Measurements from ENCODE around the gene SGMS1. TPM values are rescaled to one million over a fixed set of nuclear protein-coding genes. Genes with fewer than 3 reads are reported as not detected.

The SGMS1 gene
- total and polyA plus RNA-seq, 3 donors from 2014 or later, result 30.6 to 90.9 (median 63.2) TPM

DNA sequence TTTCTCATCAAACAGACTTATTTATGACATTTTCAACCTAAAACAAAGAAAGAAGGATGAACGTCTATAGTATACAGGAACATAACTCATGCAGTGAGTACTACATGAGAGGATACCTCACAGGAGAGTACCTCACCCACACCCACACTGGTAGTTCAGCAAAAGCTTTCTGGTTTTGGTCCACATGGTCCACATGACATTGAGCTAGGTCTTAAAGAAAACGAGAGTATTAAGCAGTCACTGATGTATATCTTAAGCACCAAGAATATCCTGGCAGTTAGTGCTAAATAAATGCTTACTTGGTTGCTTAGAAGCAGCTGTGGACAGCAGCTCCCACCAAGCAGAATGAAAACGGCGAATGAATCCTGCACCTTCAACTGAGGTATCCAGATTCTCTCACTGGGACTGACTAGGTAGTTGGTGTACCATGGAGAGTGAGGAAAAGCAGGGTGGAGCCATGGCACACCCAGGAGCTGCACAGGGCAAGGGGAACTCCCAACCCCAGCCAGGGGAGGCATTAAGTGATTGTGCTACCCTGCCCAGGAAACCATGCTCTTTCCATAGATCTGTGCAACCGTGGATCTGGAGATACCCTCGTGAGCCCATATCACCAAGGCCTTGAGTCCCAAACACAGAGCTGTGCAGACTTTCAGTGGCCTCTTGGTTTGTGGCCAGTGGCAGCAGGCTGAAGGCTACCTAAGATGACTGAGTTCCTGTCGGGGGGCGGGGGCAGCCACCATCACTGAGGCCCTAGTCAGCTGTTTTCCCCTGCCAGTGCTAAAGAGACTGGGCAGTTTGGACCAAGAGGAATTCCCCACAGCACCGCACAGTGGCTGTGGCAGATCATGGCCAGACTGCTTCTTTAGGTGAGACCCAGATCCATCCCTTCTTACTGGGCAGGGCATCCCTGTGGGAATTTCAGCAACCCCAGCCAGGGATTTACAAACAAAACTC lies 143.4 kb downstream of the SGMS1 start:
- TF ChIP-seq POLR2A (IDR thresholded peaks at IDR 0.05), result no peak
- TF ChIP-seq, protein P1, sequence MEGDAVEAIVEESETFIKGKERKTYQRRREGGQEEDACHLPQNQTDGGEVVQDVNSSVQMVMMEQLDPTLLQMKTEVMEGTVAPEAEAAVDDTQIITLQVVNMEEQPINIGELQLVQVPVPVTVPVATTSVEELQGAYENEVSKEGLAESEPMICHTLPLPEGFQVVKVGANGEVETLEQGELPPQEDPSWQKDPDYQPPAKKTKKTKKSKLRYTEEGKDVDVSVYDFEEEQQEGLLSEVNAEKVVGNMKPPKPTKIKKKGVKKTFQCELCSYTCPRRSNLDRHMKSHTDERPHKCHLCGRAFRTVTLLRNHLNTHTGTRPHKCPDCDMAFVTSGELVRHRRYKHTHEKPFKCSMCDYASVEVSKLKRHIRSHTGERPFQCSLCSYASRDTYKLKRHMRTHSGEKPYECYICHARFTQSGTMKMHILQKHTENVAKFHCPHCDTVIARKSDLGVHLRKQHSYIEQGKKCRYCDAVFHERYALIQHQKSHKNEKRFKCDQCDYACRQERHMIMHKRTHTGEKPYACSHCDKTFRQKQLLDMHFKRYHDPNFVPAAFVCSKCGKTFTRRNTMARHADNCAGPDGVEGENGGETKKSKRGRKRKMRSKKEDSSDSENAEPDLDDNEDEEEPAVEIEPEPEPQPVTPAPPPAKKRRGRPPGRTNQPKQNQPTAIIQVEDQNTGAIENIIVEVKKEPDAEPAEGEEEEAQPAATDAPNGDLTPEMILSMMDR (IDR thresholded peaks at IDR 0.05), result no peak
- H3K4me3 ChIP-seq, result no peak overlapping the region
- H3K27me3 ChIP-seq, result no peaks in the 10 kb centered on the region
- no peak for DNase-seq
- H3K4me1 ChIP-seq, result no peaks in the 10 kb centered on the region
- no peak overlapping the region for H3K27ac ChIP-seq
- no peaks in the 10 kb centered on the region for H3K36me3 ChIP-seq (ENCODE audit: low read depth, missing control alignments)
- intact Hi-C loops (cut with DNase I; ENCODE audit: low total_unique reads), result no loop called here
- no peaks in the 10 kb centered on the region for H3K9me3 ChIP-seq
- WGBS, 2 donors, result 89 to 91% methylated on average over 9 of the region's 9 CpGs

DNA sequence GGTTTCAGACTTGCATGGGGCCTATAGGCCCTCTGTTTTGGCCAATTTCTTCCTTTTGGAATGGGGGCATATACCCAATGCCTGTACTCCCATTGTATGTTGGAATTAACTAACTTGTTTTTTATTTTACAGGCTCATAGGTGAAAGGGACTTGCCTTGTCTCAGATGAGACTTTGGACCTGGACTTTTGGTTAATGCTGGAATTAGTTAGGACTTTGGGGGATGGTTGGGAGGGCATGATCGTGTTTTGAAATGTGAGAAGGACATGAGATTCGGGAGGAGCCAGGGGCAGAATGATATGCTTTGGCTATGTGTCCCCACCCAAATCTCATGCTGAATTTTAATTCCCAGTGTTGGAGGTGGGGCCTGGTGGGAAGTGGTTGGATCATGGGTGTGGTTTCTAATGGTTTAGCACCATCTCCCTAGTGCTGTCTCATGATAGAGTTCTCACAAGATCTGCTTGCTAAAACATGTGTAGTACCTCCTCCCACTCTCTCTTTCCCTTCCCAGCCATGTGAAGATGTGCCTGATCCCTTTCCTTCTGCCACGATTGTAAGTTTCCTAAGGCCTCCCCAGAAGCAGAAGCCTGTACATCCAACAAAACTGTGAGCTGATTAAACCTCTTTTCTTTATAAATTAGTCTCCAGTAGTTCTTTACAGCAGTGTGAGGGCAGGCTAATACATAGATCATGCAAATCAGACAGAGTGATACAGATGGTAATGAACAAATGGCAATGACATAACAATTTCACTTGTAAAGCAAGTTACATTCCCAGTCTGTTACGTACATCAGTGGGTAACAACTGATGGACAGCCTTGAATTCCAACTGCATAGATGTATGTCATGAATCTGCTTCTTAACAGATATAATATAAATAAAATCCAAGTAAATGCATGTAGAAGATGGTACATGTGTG lies 146.2 kb downstream of the SGMS1 start:
- intact Hi-C loops (cut with DNase I; ENCODE audit: low total_unique reads), result no loop called here
- Histone ChIP-seq H3K27me3 (no peaks in the 10 kb centered on the region), H3K27ac (no peak overlapping the region), H3K9me3 (no peaks in the 10 kb centered on the region), H3K4me3 (no peak overlapping the region), H3K4me1 (no peaks in the 10 kb centered on the region), H3K36me3 (ENCODE audit: low read depth, missing control alignments) (no peaks in the 10 kb centered on the region)
- no peak for TF ChIP-seq POLR2A (IDR thresholded peaks at IDR 0.05)
- no peak for DNase-seq
- WGBS, 2 donors, result 83 to 96% methylated on average over 4 of the region's 4 CpGs

DNA sequence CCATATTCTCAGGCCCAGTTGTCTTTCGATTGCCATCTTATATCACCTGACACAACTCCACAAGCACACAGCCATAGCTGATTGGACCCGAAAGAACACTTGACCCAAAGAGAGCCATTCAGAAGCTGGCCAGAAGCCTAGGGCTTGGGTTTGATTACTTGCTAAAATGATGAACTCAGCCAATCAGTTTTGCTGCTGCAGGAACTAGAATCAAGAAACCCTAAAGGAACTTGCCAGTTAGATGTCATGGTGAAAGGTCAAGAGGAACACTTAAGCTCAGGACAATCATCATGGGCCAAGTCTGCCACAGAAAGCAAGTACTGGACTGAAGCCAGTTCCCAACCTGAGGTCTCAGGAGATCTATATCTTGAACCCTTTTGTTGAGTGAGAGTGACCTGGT lies 150.0 kb downstream of the SGMS1 start:
- Histone ChIP-seq H3K36me3 (ENCODE audit: low read depth, missing control alignments) (no peaks in the 10 kb centered on the region), H3K4me3 (no peak overlapping the region), H3K27me3 (no peaks in the 10 kb centered on the region), H3K27ac (no peak overlapping the region), H3K4me1 (no peaks in the 10 kb centered on the region), H3K9me3 (no peaks in the 10 kb centered on the region)
- 90 to 96% methylated on average over 2 of the region's 2 CpGs for WGBS, 2 donors
- no peak for DNase-seq
- TF ChIP-seq, protein P1 (IDR thresholded peaks at IDR 0.05), result no peak
- TF ChIP-seq POLR2A (IDR thresholded peaks at IDR 0.05), result no peak
- intact Hi-C loops (cut with DNase I; ENCODE audit: low total_unique reads), result no loop called here

DNA sequence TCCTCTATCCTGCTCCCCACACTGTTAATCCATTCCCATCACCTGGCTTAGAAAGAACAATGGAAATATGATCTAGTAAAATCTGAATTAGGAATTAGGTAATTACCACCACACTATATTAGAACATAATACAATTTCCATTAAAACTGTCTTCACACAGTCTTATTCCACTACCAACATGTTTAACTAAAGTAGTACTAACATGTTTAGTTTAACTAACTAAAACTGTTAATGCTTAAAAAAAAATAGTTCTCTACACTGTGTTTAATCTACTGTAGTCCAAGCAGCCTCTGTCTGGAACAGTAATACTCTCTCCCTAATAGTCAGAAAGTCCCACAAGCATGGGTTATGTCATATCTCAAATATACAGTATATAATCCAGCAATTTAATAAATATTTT lies 150.8 kb downstream of the SGMS1 start:
- TF ChIP-seq, protein P1 (IDR thresholded peaks at IDR 0.05), result no peak
- TF ChIP-seq POLR2A (IDR thresholded peaks at IDR 0.05), result no peak
- H3K27me3 ChIP-seq, result no peaks in the 10 kb centered on the region
- H3K4me1 ChIP-seq, result no peaks in the 10 kb centered on the region
- DNase-seq, result no peak
- intact Hi-C loops (cut with DNase I; ENCODE audit: low total_unique reads), result no loop called here
- no peaks in the 10 kb centered on the region for H3K36me3 ChIP-seq (ENCODE audit: low read depth, missing control alignments)
- H3K9me3 ChIP-seq, result no peaks in the 10 kb centered on the region
- no peak overlapping the region for H3K4me3 ChIP-seq
- no peak overlapping the region for H3K27ac ChIP-seq

DNA sequence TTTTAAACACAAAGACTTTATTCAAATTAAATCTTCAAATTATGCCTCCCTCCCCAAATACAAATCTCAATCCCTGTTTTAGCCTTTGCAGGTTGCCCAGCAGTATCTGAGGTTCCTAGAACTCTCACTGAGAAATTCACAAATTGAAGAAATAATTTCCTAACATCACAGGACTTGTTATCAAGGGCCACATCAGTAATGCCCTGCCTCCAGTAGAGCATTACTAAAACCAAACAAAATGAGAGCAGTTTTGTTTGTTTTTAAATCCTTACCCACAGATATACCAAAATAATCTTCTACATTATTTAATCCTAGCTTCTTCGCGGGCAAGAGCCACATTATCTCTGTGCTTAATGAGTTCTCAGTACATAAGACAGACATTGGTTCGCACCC lies 152.2 kb downstream of the SGMS1 start:
- TF ChIP-seq, protein P1 (IDR thresholded peaks at IDR 0.05), result no peak
- TF ChIP-seq POLR2A (IDR thresholded peaks at IDR 0.05), result no peak
- H3K27me3 ChIP-seq, result no peaks in the 10 kb centered on the region
- no peaks in the 10 kb centered on the region for H3K4me1 ChIP-seq
- H3K4me3 ChIP-seq, result no peak overlapping the region
- WGBS, 2 donors, result 59 to 63% methylated on average over 3 of the region's 3 CpGs
- no peak overlapping the region for H3K27ac ChIP-seq
- no peaks in the 10 kb centered on the region for H3K36me3 ChIP-seq (ENCODE audit: low read depth, missing control alignments)
- H3K9me3 ChIP-seq, result no peaks in the 10 kb centered on the region
- DNase-seq, result no peak
- intact Hi-C loops (cut with DNase I; ENCODE audit: low total_unique reads), result no loop called here

All from testis (tissue), 3 donors.